SK-N-SH (cell line): Measurements from ENCODE around the gene CACNA1E. TPM values are rescaled to one million over a fixed set of nuclear protein-coding genes. Genes with fewer than 3 reads are reported as not detected.

Experiments used
- CTCF ChIA-PET: fragments of 300-600, 350-600 bp; formaldehyde crosslinking; extraction: SDS; loops from one replicate; lab custom pipeline; 2021; lab: Yijun Ruan, JAX
- POLR2A ChIA-PET: fragments of 350-600 bp; sonication (Branson Sonifier 250); formaldehyde crosslinking; extraction: SDS; loops from one replicate; lab custom pipeline; 2020; ENCODE audit warnings: antibody characterized with exemption, inconsistent platforms; lab: Yijun Ruan, JAX
- DNase-seq: peaks from one replicate; pipeline ENCODE4 v3.0.0; 2012
- H2AFZ ChIP-seq: fragments of 200-600 bp; sonication (generic); 2 replicates; pipeline ENCODE4 v1.8.1; 2016; ENCODE audit warnings: antibody characterized with exemption, mild to moderate bottlenecking, low read depth
- H3F3A ChIP-seq: fragments of 200-600 bp; sonication (generic); replicated peaks from 2 replicates; pipeline ENCODE3; 2016; ENCODE audit warnings: antibody characterized with exemption, mild to moderate bottlenecking; ENCODE audit not compliant: insufficient read depth
- H3K27ac ChIP-seq, 2 experiments: fragments of 200-500 bp in 1 of 2; fragments of 200-600 bp in 1 of 2; sonication (Bioruptor generic) in 1 of 2; sonication (generic), shearing (Covaris generic) in 1 of 2; 2 replicates each; pipeline versions ENCODE4 v1.5.1 to v1.6.1; 2014 to 2016; ENCODE audit warnings: low read depth in 2 of 2, inconsistent platforms in 1 of 2, low read length in 1 of 2, mild to moderate bottlenecking in 1 of 2, mixed read lengths in 1 of 2
- H3K27me3 ChIP-seq: fragments of 200-600 bp; sonication (generic), shearing (Covaris generic); 2 replicates; pipeline ENCODE4 v1.6.1; 2016; ENCODE audit warnings: mixed run types; ENCODE audit not compliant: insufficient read depth
- H3K36me3 ChIP-seq, 2 experiments: fragments of 200-500 bp in 1 of 2; fragments of 200-600 bp in 1 of 2; sonication (Bioruptor generic) in 1 of 2; sonication (generic) in 1 of 2; replicated peaks in 1 of 2; 2 replicates each; pipeline versions ENCODE3 to v1.5.1; 2014 to 2016; ENCODE audit warnings: low read length in 1 of 2, mild to moderate bottlenecking in 1 of 2; ENCODE audit not compliant: insufficient read depth in 2 of 2, control insufficient read depth in 1 of 2
- H3K4me1 ChIP-seq, 2 experiments: fragments of 200-500 bp in 1 of 2; fragments of 200-600 bp in 1 of 2; sonication (Bioruptor generic) in 1 of 2; sonication (generic), shearing (Covaris generic) in 1 of 2; 2 replicates each; pipeline versions ENCODE4 v1.5.1 to v1.6.1; 2014 to 2016; ENCODE audit warnings: low read depth in 1 of 2, low read length in 1 of 2, mixed run types in 1 of 2; ENCODE audit not compliant: insufficient read depth in 2 of 2, control insufficient read depth in 1 of 2
- H3K4me2 ChIP-seq: fragments of 200-600 bp; sonication (generic), shearing (Covaris generic); 2 replicates; pipeline ENCODE4 v1.6.1; 2017; ENCODE audit warnings: mixed run types
- H3K4me3 ChIP-seq, 2 experiments: fragments of 200-500 bp in 1 of 2; fragments of 200-600 bp in 1 of 2; sonication (Bioruptor generic) in 1 of 2; sonication (generic), shearing (Covaris generic) in 1 of 2; 2 replicates each; pipeline versions ENCODE4 v1.5.1 to v1.8.1; 2014 to 2016; ENCODE audit warnings: low read depth in 2 of 2, inconsistent platforms in 1 of 2, low read length in 1 of 2, mild to moderate bottlenecking in 1 of 2, mixed read lengths in 1 of 2, moderate library complexity in 1 of 2
- H3K79me2 ChIP-seq: fragments of 200-600 bp; sonication (generic); 2 replicates; pipeline ENCODE4 v1.8.1; 2017; ENCODE audit warnings: mild to moderate bottlenecking; ENCODE audit not compliant: insufficient read depth
- H3K9ac ChIP-seq: fragments of 200-600 bp; sonication (generic); 2 replicates; pipeline ENCODE4 v1.6.1; 2017; ENCODE audit warnings: mixed run types
- H3K9me2 ChIP-seq: fragments of 200-600 bp; sonication (generic); 2 replicates; pipeline ENCODE4 v1.6.1; 2017; ENCODE audit warnings: mixed run types
- H3K9me3 ChIP-seq: fragments of 200-600 bp; sonication (generic); 2 replicates; pipeline ENCODE4 v1.6.1; 2017; ENCODE audit warnings: mixed run types, mild to moderate bottlenecking, moderate library complexity
- H4K20me1 ChIP-seq: fragments of 200-600 bp; sonication (generic); 2 replicates; pipeline ENCODE4 v1.6.1; 2017; ENCODE audit warnings: mild to moderate bottlenecking, mixed run types; ENCODE audit not compliant: insufficient read depth
- CHD2 ChIP-seq: fragments of 150-350 bp; IDR thresholded peaks from 2 replicates; pipeline ENCODE4 v1.6.1; 2018; ENCODE audit warnings: low read length; ENCODE audit not compliant: partially characterized antibody
- ELF1 ChIP-seq: IDR thresholded peaks from 2 replicates; pipeline ENCODE4 v1.4.0; 2012
- EP300 ChIP-seq, 2 experiments: IDR thresholded peaks; 2 replicates each; pipeline versions ENCODE4 v1.4.0 to v1.6.1; 2012; ENCODE audit warnings: borderline replicate concordance in 1 of 2, low read depth in 1 of 2, low read length in 1 of 2
- EZH2phosphoT487 ChIP-seq: fragments of 200-600 bp; sonication (generic); IDR thresholded peaks from 2 replicates; pipeline ENCODE4 v1.6.1; 2017; ENCODE audit warnings: low read depth, mixed run types, mild to moderate bottlenecking, antibody characterized with exemption, moderate library complexity, borderline replicate concordance
- GATA2 ChIP-seq: sonication (generic); formaldehyde crosslinking; IDR thresholded peaks from 2 replicates; pipeline ENCODE4 v1.5.0; 2020; ENCODE audit warnings: mild to moderate bottlenecking, missing genetic modification reagents
- JUND ChIP-seq: IDR thresholded peaks from 2 replicates; pipeline ENCODE4 v1.4.0; 2012
- MXI1 ChIP-seq: IDR thresholded peaks from 2 replicates; pipeline ENCODE4 v1.6.1; 2012; ENCODE audit warnings: mild to moderate bottlenecking, low read depth, low read length, improper control_type of control experiment
- NRF1 ChIP-seq: IDR thresholded peaks from 2 replicates; pipeline ENCODE4 v1.6.1; 2012; ENCODE audit warnings: low read depth, mild to moderate bottlenecking, low read length
- RCOR1 ChIP-seq: fragments of 150-350 bp; IDR thresholded peaks from 2 replicates; pipeline ENCODE4 v1.6.1; 2017; ENCODE audit warnings: antibody characterized with exemption, low read length
- SMC3 ChIP-seq: IDR thresholded peaks from 2 replicates; pipeline ENCODE4 v1.6.1; 2012; ENCODE audit warnings: low read depth, low read length, improper control_type of control experiment
- TAF1 ChIP-seq: IDR thresholded peaks from 2 replicates; pipeline ENCODE4 v1.6.1; 2012; ENCODE audit warnings: low read depth, mild to moderate bottlenecking, low read length, moderate library complexity, borderline replicate concordance
- TCF12 ChIP-seq: IDR thresholded peaks from 2 replicates; pipeline ENCODE4 v1.4.0; 2012
- WGBS: methylation state at CpG from one replicate; pipeline ENCODE4 v1.1.6; 2017; ENCODE audit warnings: low lambda C conversion rate; 5-methylcytosine and 5-hydroxymethylcytosine counted together
- polyA plus RNA-seq, 3 experiments: library from polyadenylated mRNA; depleted of rRNA; stranded (reverse); fragments of >200 nt; gene quantifications; 2 replicates each; pipeline ENCODE4 v1.2.3, GENCODE V29; 2012
- small RNA-seq, 7 experiments: library from RNA; depleted of rRNA; stranded (forward); fragments of <200 nt; gene quantifications; one replicate each; pipeline ENCODE3, GENCODE V24; 2012
- TF ChIP-seq, protein P1 (sequence below): IDR thresholded peaks from 2 replicates; pipeline ENCODE4 v1.4.0; 2012; ENCODE audit warnings: low read depth, borderline replicate concordance
- TF ChIP-seq, protein P2 (sequence below): IDR thresholded peaks from 2 replicates; pipeline ENCODE4 v1.4.0; 2012; ENCODE audit warnings: low read depth
- TF ChIP-seq, protein P3 (sequence below): fragments of 200-600 bp; sonication (generic); IDR thresholded peaks from 2 replicates; pipeline ENCODE4 v1.6.1; 2017; ENCODE audit warnings: antibody characterized with exemption, mild to moderate bottlenecking, moderate library complexity
- TF ChIP-seq, protein P4 (sequence below): IDR thresholded peaks from 2 replicates; pipeline ENCODE4; 2012

CACNA1E gene
- polyA plus RNA-seq, 1 of the 3 experiments (the other 2 are of a cell fraction), result not detected

DNA sequence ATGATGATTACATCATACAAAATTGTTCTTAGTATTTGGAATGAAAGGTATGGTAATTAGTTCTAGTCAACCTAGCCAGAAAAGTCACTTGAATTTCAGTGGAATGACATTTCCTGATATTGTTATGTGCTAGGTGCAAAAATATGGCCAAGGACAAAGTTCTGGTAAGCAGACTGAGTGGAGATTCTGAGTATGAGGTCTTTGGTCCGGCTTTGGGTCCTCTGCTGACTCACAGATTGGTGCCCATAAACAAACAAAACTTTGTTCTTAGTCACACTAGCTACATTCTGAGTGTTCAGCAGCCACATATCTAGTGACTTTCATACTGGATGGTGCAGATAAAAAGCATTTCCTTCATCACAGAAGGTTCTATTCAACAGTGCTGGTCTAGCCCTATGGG is 372.1 kb downstream of the CACNA1E start:
- Histone ChIP-seq H3K79me2 (no peaks in the 10 kb centered on the region), H3K4me2 (no peak overlapping the region), H2AFZ (no peak overlapping the region), H3K4me1 (no peaks in the 10 kb centered on the region), H3K4me3 (no peak overlapping the region; a peak in 1 of 4 replicates), H3K27ac (no peak overlapping the region), H3K9ac (no peak overlapping the region), H3K9me3 (no peaks in the 10 kb centered on the region), H4K20me1 (no peaks in the 10 kb centered on the region), H3K36me3 (no peaks in the 10 kb centered on the region), H3K9me2 (no peaks in the 10 kb centered on the region), H3F3A (no peaks in the 10 kb centered on the region), H3K27me3 (no peaks in the 10 kb centered on the region)
- CTCF ChIA-PET, result no interaction called here
- TF ChIP-seq MXI1 (no peak), CHD2 (no peak), GATA2 (CRISPR knock-in tag) (no peak), NRF1 (no peak), TAF1 (no peak), TCF12 (no peak), JUND (no peak), EZH2phosphoT487 (no peak), ELF1 (no peak), RCOR1 (no peak), SMC3 (no peak), EP300 (IDR thresholded peaks at IDR 0.05; ENCODE audit: borderline replicate concordance in 1 of 2, low read depth in 1 of 2, low read length in 1 of 2) (no peak)
- TF ChIP-seq, protein P1, sequence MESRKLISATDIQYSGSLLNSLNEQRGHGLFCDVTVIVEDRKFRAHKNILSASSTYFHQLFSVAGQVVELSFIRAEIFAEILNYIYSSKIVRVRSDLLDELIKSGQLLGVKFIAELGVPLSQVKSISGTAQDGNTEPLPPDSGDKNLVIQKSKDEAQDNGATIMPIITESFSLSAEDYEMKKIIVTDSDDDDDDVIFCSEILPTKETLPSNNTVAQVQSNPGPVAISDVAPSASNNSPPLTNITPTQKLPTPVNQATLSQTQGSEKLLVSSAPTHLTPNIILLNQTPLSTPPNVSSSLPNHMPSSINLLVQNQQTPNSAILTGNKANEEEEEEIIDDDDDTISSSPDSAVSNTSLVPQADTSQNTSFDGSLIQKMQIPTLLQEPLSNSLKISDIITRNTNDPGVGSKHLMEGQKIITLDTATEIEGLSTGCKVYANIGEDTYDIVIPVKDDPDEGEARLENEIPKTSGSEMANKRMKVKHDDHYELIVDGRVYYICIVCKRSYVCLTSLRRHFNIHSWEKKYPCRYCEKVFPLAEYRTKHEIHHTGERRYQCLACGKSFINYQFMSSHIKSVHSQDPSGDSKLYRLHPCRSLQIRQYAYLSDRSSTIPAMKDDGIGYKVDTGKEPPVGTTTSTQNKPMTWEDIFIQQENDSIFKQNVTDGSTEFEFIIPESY, result no peak
- TF ChIP-seq, protein P2, sequence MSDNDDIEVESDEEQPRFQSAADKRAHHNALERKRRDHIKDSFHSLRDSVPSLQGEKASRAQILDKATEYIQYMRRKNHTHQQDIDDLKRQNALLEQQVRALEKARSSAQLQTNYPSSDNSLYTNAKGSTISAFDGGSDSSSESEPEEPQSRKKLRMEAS, result no peak
- TF ChIP-seq, protein P3, sequence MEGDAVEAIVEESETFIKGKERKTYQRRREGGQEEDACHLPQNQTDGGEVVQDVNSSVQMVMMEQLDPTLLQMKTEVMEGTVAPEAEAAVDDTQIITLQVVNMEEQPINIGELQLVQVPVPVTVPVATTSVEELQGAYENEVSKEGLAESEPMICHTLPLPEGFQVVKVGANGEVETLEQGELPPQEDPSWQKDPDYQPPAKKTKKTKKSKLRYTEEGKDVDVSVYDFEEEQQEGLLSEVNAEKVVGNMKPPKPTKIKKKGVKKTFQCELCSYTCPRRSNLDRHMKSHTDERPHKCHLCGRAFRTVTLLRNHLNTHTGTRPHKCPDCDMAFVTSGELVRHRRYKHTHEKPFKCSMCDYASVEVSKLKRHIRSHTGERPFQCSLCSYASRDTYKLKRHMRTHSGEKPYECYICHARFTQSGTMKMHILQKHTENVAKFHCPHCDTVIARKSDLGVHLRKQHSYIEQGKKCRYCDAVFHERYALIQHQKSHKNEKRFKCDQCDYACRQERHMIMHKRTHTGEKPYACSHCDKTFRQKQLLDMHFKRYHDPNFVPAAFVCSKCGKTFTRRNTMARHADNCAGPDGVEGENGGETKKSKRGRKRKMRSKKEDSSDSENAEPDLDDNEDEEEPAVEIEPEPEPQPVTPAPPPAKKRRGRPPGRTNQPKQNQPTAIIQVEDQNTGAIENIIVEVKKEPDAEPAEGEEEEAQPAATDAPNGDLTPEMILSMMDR, result no peak
- TF ChIP-seq, protein P4, sequence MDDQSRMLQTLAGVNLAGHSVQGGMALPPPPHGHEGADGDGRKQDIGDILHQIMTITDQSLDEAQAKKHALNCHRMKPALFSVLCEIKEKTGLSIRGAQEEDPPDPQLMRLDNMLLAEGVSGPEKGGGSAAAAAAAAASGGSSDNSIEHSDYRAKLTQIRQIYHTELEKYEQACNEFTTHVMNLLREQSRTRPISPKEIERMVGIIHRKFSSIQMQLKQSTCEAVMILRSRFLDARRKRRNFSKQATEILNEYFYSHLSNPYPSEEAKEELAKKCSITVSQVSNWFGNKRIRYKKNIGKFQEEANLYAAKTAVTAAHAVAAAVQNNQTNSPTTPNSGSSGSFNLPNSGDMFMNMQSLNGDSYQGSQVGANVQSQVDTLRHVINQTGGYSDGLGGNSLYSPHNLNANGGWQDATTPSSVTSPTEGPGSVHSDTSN, result no peak
- POLR2A ChIA-PET, result no interaction called here
- DNase-seq, result no peak
- WGBS, result 8% methylated on average over 1 of the region's 1 CpG

Small RNA genes lying within 50 kb of the gene (small RNA-seq; reads per million reads assigned to genes)
- gene RF00017, result 0 reads per million in 7 experiments
- gene RNA5SP70, result 0 to 0.19 (median 0) reads per million in 7 experiments
